HepG2 (cell line): ENCODE measurements around the gene TSC22D1. TPM values are rescaled to one million over a fixed set of nuclear protein-coding genes. Genes with fewer than 3 reads are reported as not detected.

Source experiments
- ATF2 ChIP-seq: sonication (generic); formaldehyde crosslinking; IDR thresholded peaks from 2 replicates; pipeline ENCODE4 v1.4.0; 2020; ENCODE audit warnings: missing genetic modification reagents
- CREBL2 ChIP-seq: sonication (generic); formaldehyde crosslinking; IDR thresholded peaks from 2 replicates; pipeline ENCODE4 v1.8.1; 2023; ENCODE audit warnings: missing genetic modification reagents, mild to moderate bottlenecking, borderline replicate concordance
- FOXO4 ChIP-seq: sonication (generic); formaldehyde crosslinking; conservative IDR thresholded peaks from 2 replicates; pipeline ENCODE4 v1.8.1; 2023; ENCODE audit warnings: missing genetic modification reagents
- HMG20B ChIP-seq: conservative IDR thresholded peaks from 2 replicates; pipeline ENCODE4 v1.6.1; 2016; ENCODE audit warnings: missing genetic modification reagents, missing compliant biosample characterization
- HNRNPH1 ChIP-seq: fragments of 200-400 bp; formaldehyde crosslinking; optimal IDR thresholded peaks from 2 replicates; pipeline ENCODE3; 2017; ENCODE audit warnings: mild to moderate bottlenecking, low read depth, low read length
- JUN ChIP-seq: sonication (generic); formaldehyde crosslinking; IDR thresholded peaks from 2 replicates; pipeline ENCODE4 v1.4.0; 2020; ENCODE audit warnings: mild to moderate bottlenecking, missing genetic modification reagents
- KLF6 ChIP-seq: IDR thresholded peaks from 2 replicates; pipeline ENCODE4 v1.8.0; 2016; ENCODE audit warnings: missing biosample characterization, missing genetic modification reagents
- MYNN ChIP-seq: sonication (generic); formaldehyde crosslinking; IDR thresholded peaks from 2 replicates; pipeline ENCODE4 v1.4.0; 2020; ENCODE audit warnings: mild to moderate bottlenecking, low read depth, missing genetic modification reagents
- NR2F2 ChIP-seq: IDR thresholded peaks from 2 replicates; pipeline ENCODE4 v1.6.1; 2012; ENCODE audit warnings: low read depth, inconsistent platforms, borderline replicate concordance
- SNAPC4 ChIP-seq: sonication (generic); formaldehyde crosslinking; IDR thresholded peaks from 2 replicates; pipeline ENCODE4 v1.4.0; 2020; ENCODE audit warnings: mild to moderate bottlenecking, missing genetic modification reagents
- SRSF9 ChIP-seq: fragments of 200-400 bp; formaldehyde crosslinking; IDR thresholded peaks from 2 replicates; pipeline ENCODE4 v1.6.1; 2018; ENCODE audit warnings: borderline replicate concordance, mild to moderate bottlenecking, low read depth, low read length; ENCODE audit not compliant: insufficient read depth, poor library complexity, severe bottlenecking
- TFAP4 ChIP-seq: sonication (generic); IDR thresholded peaks from 2 replicates; pipeline ENCODE4 v1.6.1; 2016; ENCODE audit warnings: low read depth, borderline replicate concordance
- YEATS4 ChIP-seq: sonication (generic); formaldehyde crosslinking; IDR thresholded peaks from 2 replicates; pipeline ENCODE4 v1.4.0; 2020; ENCODE audit warnings: missing genetic modification reagents, borderline replicate concordance
- ZBTB8A ChIP-seq: sonication (generic); formaldehyde crosslinking; IDR thresholded peaks from 2 replicates; pipeline ENCODE4 v1.4.0; 2020; ENCODE audit warnings: mild to moderate bottlenecking, low read depth, missing genetic modification reagents, borderline replicate concordance
- ZNF124 ChIP-seq: sonication (generic); formaldehyde crosslinking; IDR thresholded peaks from 2 replicates; pipeline ENCODE4 v1.4.0; 2020; ENCODE audit warnings: missing genetic modification reagents
- ZNF30 ChIP-seq: sonication (generic); formaldehyde crosslinking; IDR thresholded peaks from 2 replicates; pipeline ENCODE4 v1.5.0; 2020; ENCODE audit warnings: mild to moderate bottlenecking, missing genetic modification reagents
- ZNF335 ChIP-seq: sonication (generic); formaldehyde crosslinking; IDR thresholded peaks from 2 replicates; pipeline ENCODE4 v1.4.0; 2020; ENCODE audit warnings: missing genetic modification reagents
- ZNF414 ChIP-seq: sonication (generic); formaldehyde crosslinking; IDR thresholded peaks from 2 replicates; pipeline ENCODE4 v1.5.0; 2020; ENCODE audit warnings: missing genetic modification reagents
- ZNF792 ChIP-seq: IDR thresholded peaks from 2 replicates; pipeline ENCODE4 v1.6.1; 2016
- ZSCAN9 ChIP-seq: IDR thresholded peaks from 2 replicates; pipeline ENCODE4 v1.6.1; 2016; ENCODE audit warnings: borderline replicate concordance
- polyA plus RNA-seq, 8 experiments: library from polyadenylated mRNA; depleted of rRNA in 3 of 8; stranded (reverse) in 7 of 8; unstranded in 1 of 8; fragments of >200 nt; fragmentation: Illumina TruSeq in 4 of 8; extraction: Trizol in 4 of 8; gene quantifications; 2 replicates each; pipeline versions ENCODE4 v1.2.1 to v1.2.3, GENCODE V29; 2011 to 2016; ENCODE audit warnings: low read depth in 4 of 8, missing spikeins in 1 of 8, mixed read lengths in 1 of 8; ENCODE audit not compliant: insufficient read depth in 1 of 8
- total RNA-seq, 5 experiments: library from RNA; depleted of rRNA; stranded (reverse); fragments of >200 nt; fragmentation: Illumina TruSeq; extraction: Trizol; gene quantifications; 2 replicates each; pipeline ENCODE4 v1.2.3, GENCODE V29; 2016; ENCODE audit warnings: low read depth in 1 of 5

Gene TSC22D1
- total and polyA plus RNA-seq, 2 of the 13 experiments (the other 11 are each of a cell fraction or from before 2014, with no cell fraction given): 18.4 to 35.7 TPM

GRCh38 chr13:44578067-44578400, 1.9 kb upstream of the TSC22D1 start (continued):
- TF ChIP-seq TFAP4 (no peak), HMG20B (CRISPR knock-in tag) (no peak), HNRNPH1 (no peak), CREBL2 (CRISPR knock-in tag) (no peak), ZBTB8A (CRISPR knock-in tag) (no peak), NR2F2 (no peak), ZNF792 (CRISPR knock-in tag) (0 out of 2 replicates have a peak, but pooled peaks have one; percentile 32), ZSCAN9 (CRISPR knock-in tag) (0 out of 2 replicates have a peak, but pooled peaks have one; percentile 5), YEATS4 (CRISPR knock-in tag) (peak; percentile 10; the same call in 1 of the 2 replicates), ZNF124 (no peak), ZNF30 (CRISPR knock-in tag) (no peak), ATF2 (CRISPR knock-in tag) (no peak), ZNF335 (CRISPR knock-in tag) (no peak), SRSF9 (no peak), KLF6 (CRISPR knock-in tag) (no peak; the same call in 1 of the 2 replicates), MYNN (no peak), SNAPC4 (no peak), ZNF414 (CRISPR knock-in tag) (no peak), JUN (CRISPR knock-in tag) (no peak), FOXO4 (CRISPR knock-in tag) (no peak)
